ENCODE measurements around the gene NRIP3. TPM values are rescaled to one million over a fixed set of nuclear protein-coding genes. Genes with fewer than 3 reads are reported as not detected.

Gene NRIP3
- total and polyA plus RNA-seq, 2 of the 13 experiments (the other 11 are each of a cell fraction or from before 2014, with no cell fraction given), result 0.04 to 0.07 TPM

GRCh38 chr11:9003573-9004182 is at the start of gene NRIP3 (continued):
- TF ChIP-seq ZFP91 (CRISPR knock-in tag; IDR thresholded peaks at IDR 0.05; ENCODE audit: borderline replicate concordance) (no peak), ZNF629 (CRISPR knock-in tag; conservative IDR thresholded peaks at IDR 0.05) (no peak), NFE2L2 (IDR thresholded peaks at IDR 0.05; ENCODE audit: low read length) (no peak), TRAFD1 (CRISPR knock-in tag; IDR thresholded peaks at IDR 0.05; ENCODE audit: borderline replicate concordance) (no peak), KDM6A (CRISPR knock-in tag; IDR thresholded peaks at IDR 0.05; ENCODE audit: low read depth) (no peak), ZNF329 (CRISPR knock-in tag; IDR thresholded peaks at IDR 0.05; ENCODE audit: low read depth) (no peak), RBAK (CRISPR knock-in tag; IDR thresholded peaks at IDR 0.05) (no peak), ETV6 (CRISPR knock-in tag; conservative IDR thresholded peaks at IDR 0.05) (no peak), ZNF713 (CRISPR knock-in tag; IDR thresholded peaks at IDR 0.05) (no peak), ZNF431 (CRISPR knock-in tag; IDR thresholded peaks at IDR 0.05; ENCODE audit: borderline replicate concordance, low read depth) (no peak), KDM5B (CRISPR knock-in tag; IDR thresholded peaks at IDR 0.05; ENCODE audit: borderline replicate concordance) (peak; percentile 45), SATB2 (CRISPR knock-in tag; IDR thresholded peaks at IDR 0.05) (no peak), ATF4 (CRISPR knock-in tag; IDR thresholded peaks at IDR 0.05) (no peak), ARID3A (IDR thresholded peaks at IDR 0.05; ENCODE audit: low read depth, low read length) (no peak), DDIT3 (CRISPR knock-in tag; IDR thresholded peaks at IDR 0.05) (no peak), SP2 (CRISPR knock-in tag; IDR thresholded peaks at IDR 0.05) (0 out of 2 replicates have a peak, but pooled peaks have one; percentile 17), MYPOP (CRISPR knock-in tag; IDR thresholded peaks at IDR 0.05) (no peak), JARID2 (CRISPR knock-in tag; IDR thresholded peaks at IDR 0.05; ENCODE audit: insufficient replicate concordance) (no peak), CBX1 (IDR thresholded peaks at IDR 0.05; ENCODE audit: low read depth) (no peak), ZNF432 (CRISPR knock-in tag; IDR thresholded peaks at IDR 0.05; ENCODE audit: borderline replicate concordance) (no peak), KDM2A (CRISPR knock-in tag; IDR thresholded peaks at IDR 0.05; ENCODE audit: borderline replicate concordance, low read depth) (no peak), ZNF10 (CRISPR knock-in tag; IDR thresholded peaks at IDR 0.05; ENCODE audit: borderline replicate concordance, low read depth) (no peak), HOXA3 (CRISPR knock-in tag; IDR thresholded peaks at IDR 0.05) (peak; percentile 55; the same call in 1 of the 2 replicates)
